GM12878 (cell line): ENCODE results near the gene HSPB6. TPM values are rescaled to one million over a fixed set of nuclear protein-coding genes. Genes with fewer than 3 reads are reported as not detected.

Experiments
- ATAC-seq: fragments of 200-7000 bp; cut with Tn5 transposase; 3 replicates; pipeline ENCODE4 v1.9.1; 2020; ENCODE audit warnings: mild to moderate bottlenecking, moderate library complexity
- BruUV-seq: library from RNA; stranded (reverse); fragments of 400-500 nt; replicated peaks from 2 replicates; lab custom pipeline; 2021; lab: Mats Ljungman, UMichigan
- CTCF ChIA-PET: fragments of 300-600 bp; sonication (Branson Sonifier 250); formaldehyde crosslinking; extraction: SDS; loops from one replicate; lab custom pipeline; 2021; ENCODE audit warnings: inconsistent platforms; lab: Yijun Ruan, JAX
- POLR2A ChIA-PET: fragments of 350-600 bp; formaldehyde crosslinking; extraction: SDS; loops from one replicate; lab custom pipeline; 2021; ENCODE audit warnings: inconsistent platforms; lab: Charles Lee
- RAD21 ChIA-PET: fragments of 300-600 bp; sonication (Branson Sonifier 250); formaldehyde crosslinking; loops from one replicate; lab custom pipeline; 2023; ENCODE audit warnings: antibody characterized with exemption; ENCODE audit not compliant: unreplicated experiment; lab: Charles Lee
- SMC1A ChIA-PET: fragments of 300-600 bp; sonication (Branson Sonifier 250); formaldehyde crosslinking; loops from one replicate; lab custom pipeline; 2023; ENCODE audit not compliant: unreplicated experiment, uncharacterized antibody; lab: Charles Lee
- DNase-seq: peaks from one replicate; pipeline ENCODE4 v3.0.0-alpha.2; 2011; ENCODE audit warnings: low read depth, low spot score
- FAIRE-seq: peaks from 3 replicates; lab custom pipeline; 2011; peaks lifted over from hg19 to GRCh38; lab: Jason Lieb, UNC
- H2AFZ ChIP-seq: 2 replicates; pipeline ENCODE4 v1.6.0; 2011; ENCODE audit warnings: low read depth, low read length, control low read depth; ENCODE audit not compliant: control insufficient read depth
- H3K27ac ChIP-seq: 2 replicates; pipeline ENCODE4 v1.5.1; 2011; ENCODE audit warnings: control low read depth; ENCODE audit not compliant: control insufficient read depth, insufficient read depth
- H3K27me3 ChIP-seq, 2 experiments: replicated peaks in 1 of 2; 2 replicates each; pipeline versions ENCODE4 v1.6.0 to v1.6.1; 2011; ENCODE audit warnings: low read length in 1 of 2; ENCODE audit not compliant: control insufficient read depth in 2 of 2, insufficient read depth in 2 of 2
- H3K36me3 ChIP-seq, 2 experiments: 2 replicates each; pipeline ENCODE4 v1.5.1; 2011; ENCODE audit warnings: low read length in 1 of 2; ENCODE audit not compliant: control insufficient read depth in 2 of 2, insufficient read depth in 2 of 2
- H3K4me1 ChIP-seq: 2 replicates; pipeline ENCODE4 v1.6.1; 2011; ENCODE audit warnings: mild to moderate bottlenecking, low read length, moderate library complexity, mixed read lengths; ENCODE audit not compliant: control insufficient read depth, insufficient read depth
- H3K4me2 ChIP-seq: 2 replicates; pipeline ENCODE4 v1.6.0; 2011; ENCODE audit warnings: control low read depth; ENCODE audit not compliant: control insufficient read depth, insufficient read depth
- H3K4me3 ChIP-seq: fragments of 200-600 bp; sonication (generic); 2 replicates; pipeline ENCODE4 v1.5.1; 2016
- H3K79me2 ChIP-seq: 2 replicates; pipeline ENCODE4 v1.6.0; 2011; ENCODE audit warnings: low read length; ENCODE audit not compliant: control insufficient read depth, insufficient read depth
- H3K9ac ChIP-seq: 2 replicates; pipeline ENCODE4 v1.8.0; 2011; ENCODE audit warnings: low read length, control low read depth, mixed read lengths; ENCODE audit not compliant: control insufficient read depth, insufficient read depth
- H3K9me3 ChIP-seq: replicated peaks from 3 replicates; pipeline ENCODE4 v1.5.1; 2011; ENCODE audit warnings: mild to moderate bottlenecking, low read length; ENCODE audit not compliant: control insufficient read depth, insufficient read depth
- H4K20me1 ChIP-seq: 2 replicates; pipeline ENCODE4 v1.6.0; 2011; ENCODE audit not compliant: control insufficient read depth, insufficient read depth
- CEBPB ChIP-seq, 2 experiments: fragments of 150-350 bp in 1 of 2; IDR thresholded peaks; 2 replicates each; pipeline ENCODE4 v1.6.1; 2012 to 2014; ENCODE audit warnings: low read depth in 2 of 2, low read length in 2 of 2, borderline replicate concordance in 1 of 2, inconsistent platforms in 1 of 2
- CREB1 ChIP-seq: IDR thresholded peaks from 2 replicates; pipeline ENCODE4 v1.6.1; 2012; ENCODE audit warnings: low read depth, mild to moderate bottlenecking, inconsistent platforms
- EED ChIP-seq: sonication (generic); IDR thresholded peaks from 2 replicates; pipeline ENCODE4 v1.6.1; 2016; ENCODE audit warnings: antibody characterized with exemption, low read depth
- EGR1 ChIP-seq, 2 experiments: IDR thresholded peaks; 1 replicate in 1 of 2; 2 replicates in 1 of 2; pipeline ENCODE4 v1.6.1; 2011 to 2012; ENCODE audit warnings: low read depth in 2 of 2, low read length in 2 of 2, borderline replicate concordance in 1 of 2, mild to moderate bottlenecking in 1 of 2, moderate library complexity in 1 of 2
- EP300 ChIP-seq, 2 experiments: fragments of 150-350 bp in 1 of 2; IDR thresholded peaks; 2 replicates each; pipeline ENCODE4 v1.6.1; 2011 to 2012; ENCODE audit warnings: low read depth in 2 of 2, low read length in 2 of 2, borderline replicate concordance in 1 of 2, improper control_type of control experiment in 1 of 2, inconsistent platforms in 1 of 2; ENCODE audit not compliant: control insufficient read depth in 1 of 2
- ESRRA ChIP-seq: IDR thresholded peaks from 2 replicates; pipeline ENCODE4 v1.6.1; 2012; ENCODE audit warnings: mild to moderate bottlenecking, low read length, improper control_type of control experiment
- EZH2 ChIP-seq: IDR thresholded peaks from 2 replicates; pipeline ENCODE4 v1.6.1; 2012; ENCODE audit warnings: low read depth, mild to moderate bottlenecking, control low read depth, inconsistent platforms, low read length, borderline replicate concordance; ENCODE audit not compliant: control insufficient read depth
- HCFC1 ChIP-seq: fragments of 150-350 bp; IDR thresholded peaks from 2 replicates; pipeline ENCODE4 v1.6.1; 2014; ENCODE audit warnings: low read length
- HDGF ChIP-seq: fragments of 450-650 bp; IDR thresholded peaks from 2 replicates; pipeline ENCODE4 v1.6.1; 2016; ENCODE audit warnings: antibody characterized with exemption
- HSF1 ChIP-seq: fragments of 150-350 bp; IDR thresholded peaks from 2 replicates; pipeline ENCODE4 v1.6.1; 2014; ENCODE audit warnings: mild to moderate bottlenecking, low read depth, low read length
- RELB ChIP-seq: fragments of 450-650 bp; IDR thresholded peaks from 2 replicates; pipeline ENCODE4 v1.6.1; 2017; ENCODE audit warnings: low read depth, mild to moderate bottlenecking, moderate library complexity
- SMC3 ChIP-seq: IDR thresholded peaks from 2 replicates; pipeline ENCODE4 v1.6.1; 2011; ENCODE audit warnings: low read length, improper control_type of control experiment, borderline replicate concordance
- SP1 ChIP-seq: IDR thresholded peaks from one replicate; pipeline ENCODE4 v1.6.1; 2011; ENCODE audit warnings: low read depth, low read length
- STAT3 ChIP-seq: IDR thresholded peaks from 2 replicates; pipeline ENCODE4 v1.6.1; 2011; ENCODE audit warnings: low read depth, low read length, improper control_type of control experiment
- SUZ12 ChIP-seq: fragments of 200-600 bp; sonication (generic); IDR thresholded peaks from one replicate; pipeline ENCODE4 v1.6.1; 2018; ENCODE audit warnings: antibody characterized with exemption, mild to moderate bottlenecking; ENCODE audit not compliant: unreplicated experiment
- TCF3 ChIP-seq: IDR thresholded peaks from 2 replicates; pipeline ENCODE4 v1.6.1; 2012; ENCODE audit warnings: low read depth, mild to moderate bottlenecking, low read length, borderline replicate concordance; ENCODE audit not compliant: insufficient read depth
- ZNF217 ChIP-seq: fragments of 450-650 bp; IDR thresholded peaks from 2 replicates; pipeline ENCODE4 v1.6.1; 2017; ENCODE audit warnings: antibody characterized with exemption, mild to moderate bottlenecking
- WGBS: methylation state at CpG from one replicate; pipeline ENCODE4 v1.1.6; 2016; ENCODE audit warnings: low lambda C conversion rate; ENCODE audit not compliant: insufficient replicate concordance, insufficient coverage; ENCODE audit errors: missing lambda C conversion rate; 5-methylcytosine and 5-hydroxymethylcytosine counted together
- in situ Hi-C: fragments of 300-500 bp; cut with MboI; formaldehyde crosslinking; loops from 9 replicates; pipeline ENCODE4 v1.14.3; 2018; ENCODE audit warnings: mixed read lengths
- intact Hi-C: fragments of 100-400 bp; cut with micrococcal nuclease; formaldehyde crosslinking; loops from one replicate; pipeline ENCODE4 v1.14.2; 2022; ENCODE audit not compliant: unreplicated experiment
- polyA plus RNA-seq, 11 experiments: library from polyadenylated mRNA; depleted of rRNA in 4 of 11; unstranded in 6 of 11; stranded (reverse) in 5 of 11; fragments of >200 nt; fragmentation: Nextera tagmentation in 4 of 11; fragmentation: Illumina TruSeq in 1 of 11; extraction: Ambion mirVana in 4 of 11; extraction: Trizol in 1 of 11; gene quantifications; 1 replicate in 1 of 11; 2 replicates in 10 of 11; pipeline versions ENCODE4 v1.2.1 to v1.2.3, GENCODE V29; 2011 to 2016; ENCODE audit warnings: inconsistent platforms in 2 of 11, missing spikeins in 2 of 11, low read depth in 1 of 11
- total RNA-seq, 4 experiments: library from RNA; depleted of rRNA in 3 of 4; stranded (reverse); fragments of >200 nt in 3 of 4; fragmentation: Illumina TruSeq in 1 of 4; extraction: Trizol in 1 of 4; gene quantifications; 2 replicates each; pipeline versions ENCODE4 v1.2.1 to v1.2.3, GENCODE V29; 2013 to 2021

The HSPB6 gene
- total and polyA plus RNA-seq, 10 of the 15 experiments (the other 5 are each of a cell fraction or from before 2014, with no cell fraction given): 0.09 to 1.6 (median 0.36) TPM; not detected in 4

DNA sequence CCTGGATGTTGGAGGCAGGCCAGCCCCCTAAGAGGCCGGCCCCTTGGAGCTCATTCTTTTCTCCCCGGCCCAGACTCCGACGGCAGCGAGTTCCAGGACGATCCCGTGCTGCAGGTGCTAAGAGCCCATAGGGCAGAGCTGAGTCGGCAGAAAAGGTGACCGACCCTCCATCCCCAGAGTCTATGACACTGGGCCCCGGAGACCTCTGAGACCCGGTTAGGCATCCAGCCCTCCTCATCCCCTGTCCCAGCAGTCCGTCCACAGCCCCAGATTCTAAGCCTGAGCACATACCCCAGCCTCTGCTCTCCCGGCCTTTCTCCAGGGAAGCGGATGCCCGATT is 11.2 kb upstream of the HSPB6 start (continued):
- TF ChIP-seq TCF3 (no peak), EZH2 (no peak), ESRRA (no peak), EGR1 (IDR thresholded peaks at IDR 0.05; ENCODE audit: borderline replicate concordance in 1 of 2, low read depth in 2 of 2, low read length in 2 of 2) (no peak), RELB (no peak), HDGF (no peak)

- CTCF ChIA-PET: no interaction called here
These were observed 10.7 kb upstream of the HSPB6 start for GRCh38 chr19:35767288-35768081.

More at GRCh38 chr19:35767288-35768081, 10.7 kb upstream of the HSPB6 start:
- no peak overlapping the region for H3K4me3 ChIP-seq
- in situ Hi-C loops: no loop called here
- TF ChIP-seq EED: no peak
- no peak for TF ChIP-seq CREB1
- TF ChIP-seq ZNF217: no peak
- no peak for TF ChIP-seq STAT3
- TF ChIP-seq HCFC1: no peak
- no peak for TF ChIP-seq SUZ12
- TF ChIP-seq CEBPB (IDR thresholded peaks at IDR 0.05; ENCODE audit: borderline replicate concordance in 1 of 2, low read depth in 2 of 2, low read length in 2 of 2): no peak
- TF ChIP-seq SMC3: no peak
- no peak for TF ChIP-seq EP300 (IDR thresholded peaks at IDR 0.05; ENCODE audit: borderline replicate concordance in 1 of 2, control insufficient read depth in 1 of 2, low read depth in 2 of 2, low read length in 2 of 2)
- TF ChIP-seq SP1: no peak
- TF ChIP-seq HSF1: no peak
- no peak overlapping the region for H3K27ac ChIP-seq
- H3K36me3 ChIP-seq: peaks cover 0 to 6% of the 10 kb centered on the region in 2 experiments; a peak in 2 of 4 replicates
- ChIA-PET SMC1A (no interaction called here), POLR2A (no interaction called here), RAD21 (no interaction called here)
- H3K4me1 ChIP-seq: no peaks in the 10 kb centered on the region
- H3K27me3 ChIP-seq: no peaks in the 10 kb centered on the region
- no peak overlapping the region for H2AFZ ChIP-seq
- no peaks in the 10 kb centered on the region for H3K79me2 ChIP-seq
- H3K9ac ChIP-seq: no peak overlapping the region
- H3K4me2 ChIP-seq: no peak overlapping the region
- no peaks in the 10 kb centered on the region for H4K20me1 ChIP-seq
- DNase-seq (no peak), FAIRE-seq (no peak), ATAC-seq (no peak)
- 43% methylated on average over 32 of the region's 34 CpGs for WGBS
- BruUV-seq: no TSS peak
- intact Hi-C loops: no loop called here
- no peaks in the 10 kb centered on the region for H3K9me3 ChIP-seq
